Activated CD8-positive, alpha-beta memory T cell treated with anti-CD3 and anti-CD28 coated beads for 48 hours (primary cell): ENCODE results near the gene POLR2J.
A peak's percentile ranks its signal among the peaks of the same experiment; 100 is the strongest.
"Not testable (repeated sequence)": the region's sequence is repeated elsewhere in the genome, so short reads cannot be mapped to it uniquely, and the experiment has no call there.

Source experiments
- DNase-seq, 3 experiments: peaks; one replicate each; pipeline ENCODE4 v3.0.0-alpha.2; 2020; ENCODE audit warnings: low read depth in 2 of 3, low spot score in 2 of 3

POLR2J gene

DNA sequence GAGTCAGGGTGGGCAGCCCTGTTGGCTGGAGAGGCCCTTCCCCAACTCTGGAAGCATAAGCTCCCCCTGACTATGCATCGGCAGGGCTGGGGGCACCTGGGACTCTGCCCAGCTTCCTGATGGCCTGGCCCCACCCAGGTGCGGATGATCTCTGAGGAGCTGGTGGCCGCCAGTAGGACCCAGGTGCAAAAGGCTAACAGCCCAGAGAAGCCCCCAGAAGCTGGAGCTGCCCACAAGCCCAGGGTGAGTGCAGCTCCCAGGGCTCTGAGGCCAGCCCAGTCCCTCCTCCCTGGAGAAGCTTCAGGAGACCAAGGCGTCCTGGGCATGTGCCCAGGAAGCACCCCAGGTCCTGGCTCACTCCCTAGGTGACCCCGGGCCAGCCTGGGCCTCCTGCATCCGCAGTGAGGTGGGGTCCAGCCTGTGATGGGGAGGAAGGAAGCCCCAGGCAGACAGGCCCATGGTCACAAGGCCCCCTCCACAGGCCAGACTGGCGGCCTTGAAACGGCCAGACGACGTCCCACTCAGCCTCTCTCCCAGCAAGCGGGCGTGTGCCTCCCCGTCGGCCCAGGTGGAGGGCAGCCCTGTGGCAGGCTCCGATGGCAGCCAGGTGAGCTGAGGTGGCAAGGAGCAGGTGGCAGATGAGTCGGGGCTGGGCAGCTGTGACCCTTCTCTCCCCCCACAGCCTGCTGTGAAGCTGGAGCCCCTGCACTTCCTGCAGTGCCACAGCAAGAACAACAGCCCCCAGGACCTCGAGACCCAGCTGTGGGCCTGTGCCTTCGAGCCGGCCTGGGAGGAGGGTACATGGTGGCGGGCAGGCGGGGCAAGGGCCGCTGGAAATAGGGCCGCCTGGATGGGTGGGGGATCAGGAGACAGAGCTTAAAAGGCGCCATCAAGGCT is 10.9 kb downstream of the POLR2J start:
- no peak for DNase-seq

GRCh38 chr7:102466097-102466496 is 12.6 kb downstream of the POLR2J start:
- DNase-seq, result no peak

- peak; percentile 91 to 96 (median 95) for DNase-seq
These were observed 14.0 kb downstream of the POLR2J start, which contains the start of the genes ALKBH4 and LRWD1 for GRCh38 chr7:102464577-102465280. ALKBH4 (minus strand) TSS chr7:102464863; CDS start chr7:102464836, 27 bp downstream. LRWD1 (plus strand) TSS chr7:102464984; CDS start chr7:102465081, 97 bp downstream.

- DNase-seq, result no peak
These were observed 14.7 kb downstream of the POLR2J start for GRCh38 chr7:102463841-102464576.

DNA sequence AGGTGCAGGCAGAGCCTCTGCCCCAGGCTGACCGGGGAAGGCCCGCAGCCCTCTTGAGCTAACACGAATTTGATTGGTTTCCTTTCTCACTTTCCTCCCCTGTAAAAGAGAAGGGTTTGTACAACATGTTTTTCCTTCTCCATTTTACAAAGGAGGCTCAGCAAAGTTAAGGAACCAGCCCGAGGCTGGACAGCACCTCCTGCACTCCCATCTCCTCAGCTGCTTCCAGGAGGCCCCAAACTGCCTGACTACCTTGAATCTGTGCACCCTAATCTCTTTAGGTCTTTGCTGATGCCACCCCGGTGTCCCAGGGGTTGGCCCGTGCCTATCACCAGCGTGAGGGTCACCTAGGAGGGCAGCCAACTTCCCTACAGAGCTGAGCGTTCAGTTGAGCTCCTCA is 18.3 kb downstream of the POLR2J start:
- no peak for DNase-seq

DNA sequence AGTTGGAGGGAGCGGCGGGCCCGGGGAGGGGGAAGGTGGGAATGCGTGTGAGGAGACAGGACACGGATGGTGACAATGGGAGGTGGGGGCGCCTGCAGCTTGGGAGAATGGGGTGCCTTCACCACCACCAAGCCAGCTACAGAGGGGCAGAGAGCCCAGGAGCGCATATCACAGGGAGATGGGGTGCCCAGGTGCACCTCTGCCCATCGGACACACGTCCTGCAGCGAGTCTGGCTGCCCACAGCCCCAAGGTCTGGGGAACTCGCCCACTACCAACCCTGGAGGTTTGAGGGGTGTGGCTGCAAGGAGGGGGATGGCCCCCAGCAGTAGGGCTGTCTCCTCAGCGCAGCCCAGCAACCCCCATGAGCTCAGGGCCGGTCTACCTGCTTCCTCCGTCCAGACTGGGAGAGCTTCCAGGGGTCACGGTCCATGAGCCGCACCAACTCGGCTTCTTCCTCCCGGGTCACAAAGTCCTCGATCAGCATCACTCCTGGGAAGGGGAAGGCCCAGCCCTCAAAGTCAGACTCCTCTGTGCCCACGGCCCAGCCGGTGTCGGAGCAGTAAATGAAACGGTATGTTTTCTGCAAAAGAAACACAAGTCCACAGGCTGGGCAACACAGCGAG is 19.4 kb downstream of the POLR2J start:
- no peak for DNase-seq

DNA sequence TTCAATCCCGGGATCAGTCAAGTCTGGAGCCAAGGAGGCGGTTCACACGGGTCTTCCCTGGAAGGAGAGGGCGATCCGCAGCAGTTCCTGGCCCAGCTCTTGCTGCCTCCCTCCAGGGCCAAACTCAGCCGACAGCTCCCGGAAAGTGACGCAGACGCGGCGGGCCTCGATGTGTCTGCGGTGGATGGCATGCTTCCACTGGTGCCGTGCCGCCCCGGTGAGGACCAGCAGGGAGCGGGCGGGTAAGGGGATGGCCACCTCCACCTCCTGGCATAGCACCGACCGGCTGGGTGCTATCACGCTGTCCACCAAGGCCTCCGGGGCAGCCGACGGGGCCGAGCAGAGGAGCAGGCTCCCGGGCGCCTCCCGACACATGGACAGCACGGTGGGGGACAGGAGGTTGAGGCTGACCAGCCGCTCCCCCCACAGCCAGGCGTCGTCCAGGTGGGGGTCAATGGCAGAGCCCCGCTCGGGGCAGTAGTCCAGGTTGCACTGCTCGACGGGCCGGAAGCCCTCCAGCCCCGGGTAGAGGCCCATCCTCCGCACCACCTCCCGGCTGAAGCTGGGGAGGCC is 21.3 kb downstream of the POLR2J start:
- no peak for DNase-seq

DNA sequence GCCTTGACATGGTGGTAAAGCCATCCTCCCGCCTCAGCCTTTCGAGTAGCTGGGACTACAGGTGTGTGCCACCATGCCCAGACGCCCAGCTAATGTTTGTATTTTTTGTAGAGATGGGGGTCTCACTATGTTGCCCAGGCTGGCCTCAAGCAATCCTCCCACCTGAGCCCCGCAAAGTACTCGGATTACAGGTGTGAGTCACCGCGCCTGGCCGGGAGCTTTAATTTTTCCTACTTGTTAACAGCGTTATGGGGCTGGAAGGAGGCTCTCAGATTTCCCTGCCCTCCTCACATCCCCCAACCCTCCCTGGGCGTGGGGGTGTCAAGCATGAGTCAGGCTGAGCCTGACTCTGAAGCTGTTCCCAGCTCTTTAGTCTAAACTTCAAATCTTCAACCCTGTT is 22.4 kb downstream of the POLR2J start:
- DNase-seq, result no peak

- no peak for DNase-seq
These were observed 23.1 kb downstream of the POLR2J start for GRCh38 chr7:102455596-102455995.

DNA sequence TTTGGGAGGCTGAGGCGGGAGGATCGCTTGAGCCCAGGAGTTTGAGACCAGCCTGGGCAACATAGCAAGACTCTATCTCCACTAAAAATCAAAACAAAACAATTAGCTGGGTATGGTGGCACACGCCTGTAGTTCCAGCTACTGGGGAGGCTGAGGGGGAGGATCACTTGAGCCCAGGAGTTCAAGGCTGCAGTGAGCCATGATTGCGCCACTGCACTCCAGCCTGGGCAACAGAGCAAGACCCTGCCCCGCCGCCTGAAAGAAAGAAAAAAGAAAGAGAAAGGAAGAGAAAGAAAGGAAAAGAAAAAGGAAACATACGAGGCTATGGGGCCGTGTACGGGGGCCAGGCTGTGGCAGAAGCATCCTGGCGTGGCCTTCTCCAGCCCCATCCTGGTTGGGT is 23.8 kb downstream of the POLR2J start:
- not testable (repeated sequence) for DNase-seq

DNA sequence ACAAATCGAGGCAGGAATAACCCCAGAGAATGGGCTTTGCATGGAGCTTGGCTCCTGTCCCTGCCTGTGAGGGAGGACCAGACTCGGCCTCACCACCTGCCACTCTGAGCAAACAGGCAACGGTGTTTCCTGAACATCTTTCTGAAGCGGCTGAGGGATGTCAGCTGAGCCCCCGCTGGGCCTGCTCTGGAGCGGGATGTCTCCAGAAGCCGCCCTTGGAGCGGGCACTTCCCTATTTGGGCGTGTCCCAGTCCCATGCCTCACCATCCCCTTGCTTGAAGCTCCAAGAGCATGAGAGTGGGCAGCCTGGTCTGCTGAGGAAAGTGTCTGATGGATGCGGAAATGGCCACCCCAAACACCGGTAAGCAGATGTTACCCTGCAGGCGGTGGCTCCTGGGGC is 24.3 kb downstream of the POLR2J start:
- DNase-seq, result no peak

GRCh38 chr7:102453319-102453718 is 25.4 kb downstream of the POLR2J start:
- no peak for DNase-seq

DNA sequence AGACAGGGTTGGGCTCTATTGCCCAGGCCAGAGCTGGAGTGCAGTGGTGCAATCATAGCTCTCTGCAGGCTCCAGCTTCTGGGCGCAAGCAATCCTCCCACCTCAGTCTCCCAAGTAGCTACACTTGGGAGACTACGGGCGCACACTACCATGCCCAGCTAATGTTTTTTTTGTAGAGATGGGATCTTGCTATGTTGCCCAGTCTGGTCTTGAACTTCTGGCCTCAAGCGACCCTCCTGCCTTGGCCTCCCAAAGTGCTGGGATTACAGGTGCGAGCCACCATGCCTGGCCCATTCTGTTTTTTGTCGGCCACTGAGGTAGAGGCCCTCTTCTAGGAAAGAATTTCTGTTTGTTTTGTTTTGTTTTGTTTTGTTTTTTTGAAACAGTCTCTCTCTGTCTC is 26.3 kb downstream of the POLR2J start:
- DNase-seq, result no peak

GRCh38 chr7:102451371-102452054 is 27.2 kb downstream of the POLR2J start:
- no peak for DNase-seq

GRCh38 chr7:102450242-102450641 is 28.5 kb downstream of the POLR2J start:
- DNase-seq, result no peak

DNA sequence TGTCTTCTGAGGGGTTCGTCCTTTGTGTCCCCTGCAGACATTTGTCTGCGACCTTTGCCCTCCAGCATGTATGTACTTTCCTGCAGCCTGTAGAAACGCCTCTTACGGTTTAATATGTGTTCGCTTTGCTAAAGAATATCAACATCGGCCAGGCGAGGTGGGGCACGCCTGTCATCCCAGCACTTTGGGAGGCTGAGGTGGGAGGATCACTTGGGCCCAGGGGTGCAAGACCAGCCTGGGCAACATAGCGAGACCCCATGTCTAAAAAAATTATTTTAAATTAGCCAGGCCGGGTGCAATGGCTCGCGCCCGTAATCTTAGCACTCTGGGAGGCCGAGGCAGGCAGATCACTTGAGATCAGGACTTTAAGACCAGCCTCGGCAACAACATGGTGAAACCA is 29.6 kb downstream of the POLR2J start:
- DNase-seq, result no peak

DNA sequence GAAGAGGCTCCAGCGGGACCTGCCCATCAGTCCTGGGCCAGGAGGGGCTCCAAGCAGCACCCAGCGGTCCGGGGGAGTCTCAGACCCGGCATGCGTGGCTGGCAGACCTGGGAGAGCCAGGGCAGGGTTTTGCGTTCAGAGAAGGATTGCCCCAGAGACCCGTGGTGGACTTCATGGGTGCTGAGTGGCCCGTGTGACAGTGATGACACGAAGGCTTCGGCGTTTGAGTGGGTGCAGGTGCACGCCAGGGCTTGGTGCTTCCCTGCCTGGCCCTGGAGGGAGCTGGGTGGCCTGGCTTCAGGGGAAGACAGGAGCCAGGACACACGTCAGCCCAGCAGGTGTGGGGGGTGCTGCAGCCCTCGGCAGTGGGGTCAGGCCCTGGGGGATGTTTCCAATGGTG is 31.4 kb downstream of the POLR2J start:
- no peak for DNase-seq

DNA sequence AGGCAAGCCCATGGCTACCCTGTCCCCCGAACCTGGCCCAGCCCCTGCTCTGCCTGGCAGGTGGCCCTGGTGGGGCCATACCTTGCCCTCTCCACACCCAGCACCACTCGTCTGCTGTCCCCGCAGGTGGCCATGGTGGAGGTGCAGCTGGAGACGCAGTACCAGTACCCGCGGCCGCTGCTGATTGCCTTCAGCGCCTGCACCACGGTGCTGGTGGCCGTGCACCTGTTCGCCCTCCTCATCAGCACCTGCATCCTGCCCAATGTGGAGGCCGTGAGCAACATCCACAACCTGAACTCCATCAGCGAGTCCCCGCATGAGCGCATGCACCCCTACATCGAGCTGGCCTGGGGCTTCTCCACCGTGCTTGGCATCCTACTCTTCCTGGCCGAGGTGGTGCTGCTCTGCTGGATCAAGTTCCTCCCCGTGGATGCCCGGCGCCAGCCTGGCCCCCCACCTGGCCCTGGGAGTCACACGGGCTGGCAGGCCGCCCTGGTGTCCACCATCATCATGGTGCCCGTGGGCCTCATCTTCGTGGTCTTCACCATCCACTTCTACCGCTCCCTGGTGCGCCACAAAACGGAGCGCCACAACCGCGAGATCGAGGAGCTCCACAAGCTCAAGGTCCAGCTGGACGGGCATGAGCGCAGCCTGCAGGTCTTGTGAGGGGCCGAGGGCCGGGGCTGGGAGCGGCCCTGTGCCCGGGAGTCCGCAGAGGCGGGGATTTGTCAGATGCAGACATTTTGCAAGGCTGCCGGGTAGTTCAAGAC is 32.1 kb downstream of the POLR2J start:
- no peak for DNase-seq

- no peak for DNase-seq
These were observed 33.0 kb downstream of the POLR2J start for GRCh38 chr7:102445674-102446071.
